Stimulated activated CD4-positive, alpha-beta T cell treated with anti-CD3 and anti-CD28 coated beads, Interleukin-15, amount 100 ng/mL, for 24 hours (primary cell): Measurements from ENCODE around the gene KCTD17.

Source experiments
- DNase-seq: peaks from one replicate; pipeline ENCODE4 v3.0.0-alpha.2; 2020

KCTD17 gene

DNA sequence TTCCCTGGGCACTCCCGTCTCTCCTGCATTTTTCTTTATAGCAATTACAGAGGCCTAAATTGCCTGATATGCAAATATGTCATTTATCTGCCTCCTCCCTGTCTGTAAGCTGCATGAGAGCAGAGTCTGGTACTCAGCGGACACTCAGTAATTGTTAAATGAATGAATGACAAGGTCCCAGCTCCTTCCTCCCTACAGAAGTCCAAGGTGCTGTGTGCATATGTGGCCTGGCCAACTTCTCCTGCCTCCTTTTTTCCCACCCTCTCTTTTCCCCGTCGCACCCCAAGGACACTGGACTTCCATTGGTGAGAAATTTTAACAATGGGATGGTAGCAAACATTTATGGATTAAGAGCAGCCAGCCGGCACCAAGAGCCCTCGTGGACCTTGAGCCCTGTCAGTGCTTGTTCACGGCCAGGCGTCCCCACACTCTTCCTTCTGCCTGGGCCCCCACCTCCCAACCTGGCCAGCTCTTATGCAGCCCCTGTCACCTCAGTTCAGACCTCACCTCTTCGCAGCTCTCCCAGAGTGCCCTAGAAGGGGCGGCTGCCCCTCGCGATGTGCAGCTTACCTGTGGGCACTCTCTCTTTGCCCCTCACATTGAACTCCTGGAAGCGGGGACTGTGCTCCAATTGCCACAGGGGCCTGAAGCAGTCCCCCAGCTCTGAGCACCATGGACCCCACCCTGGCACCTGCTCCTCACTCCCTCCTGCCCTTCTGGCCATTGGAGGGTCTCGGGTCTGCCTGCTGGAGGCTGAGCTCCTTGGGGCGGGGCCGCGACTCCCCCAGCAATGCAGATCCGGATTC is 56.5 kb downstream of the KCTD17 start:
- DNase-seq: no peak

DNA sequence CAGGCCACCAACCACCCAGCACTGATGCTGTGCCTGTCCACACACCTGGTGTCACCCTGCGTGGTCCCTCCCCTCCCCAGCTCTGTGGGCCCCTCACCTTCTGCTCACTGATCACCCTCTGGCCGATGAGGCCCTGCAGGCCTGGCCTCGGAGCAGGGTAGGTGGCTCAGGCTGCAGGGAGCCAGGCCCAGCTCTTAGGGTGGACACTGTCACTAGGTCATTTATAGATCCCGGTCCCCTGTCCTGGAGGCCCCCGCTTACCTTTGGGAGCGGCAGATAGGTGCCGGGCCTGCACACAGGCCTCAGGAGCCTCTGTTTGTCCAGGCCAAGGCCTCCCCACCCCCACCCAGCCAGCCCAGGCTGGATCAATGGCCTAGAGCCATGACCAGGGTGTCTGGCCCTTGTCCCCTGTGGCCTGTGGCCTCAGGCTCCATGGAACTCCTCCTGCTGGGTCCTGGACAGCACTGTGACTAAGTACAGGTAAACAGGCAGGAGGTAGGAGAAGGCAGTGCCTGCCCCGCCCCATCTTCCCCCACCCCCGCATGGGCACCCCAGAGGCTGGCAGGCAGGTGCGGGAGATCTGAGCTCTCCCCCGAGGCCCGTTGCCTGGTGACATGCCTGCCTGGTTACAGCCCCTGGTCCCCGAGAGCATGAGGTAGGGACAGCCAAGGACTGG is 57.8 kb downstream of the KCTD17 start, which contains the start of gene TMPRSS6:
Gene TMPRSS6, minus strand, starts transcription at position 472 of the 676 bp plus-strand sequence. CDS start 6,296 bp downstream, outside the sequence.
- DNase-seq: no peak

GRCh38 chr22:37111156-37111717 is 59.7 kb downstream of the KCTD17 start:
- DNase-seq: no peak

DNA sequence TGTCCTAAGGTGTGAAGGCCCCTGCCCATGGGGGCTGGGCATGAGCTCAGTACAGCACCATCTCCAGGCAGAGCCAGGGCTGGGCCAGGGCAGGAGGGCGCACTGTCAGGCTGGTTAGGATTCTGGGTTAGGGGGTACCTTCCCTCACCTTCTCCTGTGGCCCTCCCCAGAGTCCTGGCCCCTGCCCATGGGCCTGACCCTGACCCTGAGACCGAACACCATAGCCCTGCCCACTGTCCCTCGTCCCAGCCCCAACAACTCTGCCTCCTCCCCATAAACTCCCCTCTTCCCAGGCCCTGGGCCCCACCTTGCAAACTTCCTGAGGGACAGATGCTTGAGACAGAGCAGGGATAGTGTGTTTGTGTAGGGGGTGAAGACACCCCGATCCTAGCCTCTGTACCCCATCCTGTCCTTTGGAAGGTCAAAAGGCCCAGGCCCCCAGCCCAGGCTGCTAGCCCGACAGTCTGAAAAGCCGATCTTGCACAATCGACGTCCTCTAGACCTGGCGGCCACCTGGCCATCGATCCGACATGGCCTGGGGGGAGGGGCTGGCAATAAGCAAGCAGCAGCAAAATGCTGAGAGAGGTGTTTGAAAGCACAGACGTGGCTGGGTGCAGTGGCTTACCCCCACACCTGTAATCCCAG is 60.7 kb downstream of the KCTD17 start:
- no peak for DNase-seq
